Measurements from ENCODE around the gene KIF22.
A peak's percentile ranks its signal among the peaks of the same experiment; 100 is the strongest.

The KIF22 gene

DNA sequence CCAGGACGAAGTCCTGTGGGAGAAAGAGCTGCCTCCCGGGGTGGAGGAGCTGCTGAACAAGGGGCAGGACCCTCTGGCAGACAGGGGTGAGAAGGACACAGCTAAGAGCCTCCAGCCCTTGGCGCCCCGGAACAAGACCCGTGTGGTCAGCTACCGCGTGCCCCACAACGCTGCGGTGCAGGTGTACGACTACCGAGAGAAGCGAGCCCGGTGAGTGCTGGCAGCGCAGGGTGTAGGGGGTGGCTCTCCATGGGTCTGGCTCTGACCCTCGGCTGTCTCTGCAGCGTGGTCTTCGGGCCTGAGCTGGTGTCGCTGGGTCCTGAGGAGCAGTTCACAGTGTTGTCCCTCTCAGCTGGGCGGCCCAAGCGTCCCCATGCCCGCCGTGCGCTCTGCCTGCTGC is 51.1 kb downstream of the KIF22 start:
- H3K9me3 Mint-ChIP-seq = no peaks in the 10 kb centered on the region
- no peak for DNase-seq
- H3K4me3 Mint-ChIP-seq = no peak overlapping the region
- peak overlapping the region; percentile 69 for H3K27ac Mint-ChIP-seq
- H3K36me3 Mint-ChIP-seq = peaks cover 50 to 71% of the 10 kb centered on the region in 2 donors
- ATAC-seq (replicated peaks) = no peak
- no peaks in the 10 kb centered on the region for H3K27me3 Mint-ChIP-seq
- H3K4me1 Mint-ChIP-seq = no peaks in the 10 kb centered on the region

DNA sequence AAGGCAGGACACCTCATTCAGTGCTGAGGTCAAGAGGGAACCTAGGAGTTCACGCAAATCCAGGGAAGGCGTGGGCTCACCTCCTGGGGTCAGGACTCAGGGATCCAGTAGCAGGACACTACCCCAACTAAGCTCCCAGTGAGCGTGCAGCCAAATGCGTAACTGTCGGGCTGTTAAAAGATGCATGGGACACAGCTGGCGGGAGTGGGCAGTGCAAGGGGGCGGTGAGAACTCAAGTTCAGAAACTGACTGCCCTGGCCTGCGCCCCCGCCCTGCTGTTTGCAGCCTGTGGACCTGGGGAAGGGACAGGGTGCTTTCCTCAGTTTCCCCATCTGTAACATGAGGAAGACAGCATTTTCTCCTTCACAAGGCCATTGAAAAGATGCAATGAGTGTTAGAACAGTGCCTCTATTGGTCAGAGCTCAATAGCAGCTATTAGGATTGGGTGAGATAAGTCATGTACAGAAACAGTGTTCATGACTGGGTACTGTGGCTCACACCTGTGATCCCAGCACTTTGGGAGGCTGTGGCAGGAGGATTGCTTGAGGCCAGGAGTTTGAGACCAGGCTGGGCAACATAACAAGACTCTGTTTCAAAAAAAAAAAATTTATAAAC is 52.3 kb downstream of the KIF22 start:
- H3K27me3 Mint-ChIP-seq = no peaks in the 10 kb centered on the region
- no peaks in the 10 kb centered on the region for H3K4me1 Mint-ChIP-seq
- peak overlapping the region; percentile 73 for H3K27ac Mint-ChIP-seq
- ATAC-seq (replicated peaks) (no peak), DNase-seq (no peak)
- H3K4me3 Mint-ChIP-seq = no peak overlapping the region
- peaks cover 46 to 70% of the 10 kb centered on the region in 2 donors for H3K36me3 Mint-ChIP-seq
- no peaks in the 10 kb centered on the region for H3K9me3 Mint-ChIP-seq

DNA sequence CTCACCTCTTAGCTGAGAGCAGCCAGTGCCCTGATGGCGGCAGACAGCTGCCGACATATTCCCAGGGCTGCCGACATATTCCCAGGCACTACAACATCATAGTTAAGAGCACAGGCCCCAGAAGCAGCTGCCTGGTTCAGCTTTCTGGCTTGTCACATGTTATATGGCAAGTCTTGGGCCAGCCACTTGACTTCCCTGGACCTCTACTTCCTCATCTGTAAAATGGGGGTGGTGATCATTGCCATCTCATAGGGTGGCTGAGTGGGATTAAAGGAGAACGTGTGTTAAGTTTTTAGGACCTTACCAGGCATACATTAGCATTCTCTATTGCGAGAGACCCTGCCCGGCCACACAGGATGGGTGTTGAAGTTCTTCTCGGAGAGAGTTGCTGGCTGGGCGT is 53.4 kb downstream of the KIF22 start:
- DNase-seq (no peak), ATAC-seq (replicated peaks) (no peak)
- H3K27ac Mint-ChIP-seq = no peak overlapping the region
- peaks cover 2 to 5% of the 10 kb centered on the region in 2 donors for H3K4me1 Mint-ChIP-seq
- no peaks in the 10 kb centered on the region for H3K9me3 Mint-ChIP-seq
- no peaks in the 10 kb centered on the region for H3K27me3 Mint-ChIP-seq
- peaks cover 52 to 73% of the 10 kb centered on the region in 2 donors for H3K36me3 Mint-ChIP-seq
- H3K4me3 Mint-ChIP-seq = no peak overlapping the region

DNA sequence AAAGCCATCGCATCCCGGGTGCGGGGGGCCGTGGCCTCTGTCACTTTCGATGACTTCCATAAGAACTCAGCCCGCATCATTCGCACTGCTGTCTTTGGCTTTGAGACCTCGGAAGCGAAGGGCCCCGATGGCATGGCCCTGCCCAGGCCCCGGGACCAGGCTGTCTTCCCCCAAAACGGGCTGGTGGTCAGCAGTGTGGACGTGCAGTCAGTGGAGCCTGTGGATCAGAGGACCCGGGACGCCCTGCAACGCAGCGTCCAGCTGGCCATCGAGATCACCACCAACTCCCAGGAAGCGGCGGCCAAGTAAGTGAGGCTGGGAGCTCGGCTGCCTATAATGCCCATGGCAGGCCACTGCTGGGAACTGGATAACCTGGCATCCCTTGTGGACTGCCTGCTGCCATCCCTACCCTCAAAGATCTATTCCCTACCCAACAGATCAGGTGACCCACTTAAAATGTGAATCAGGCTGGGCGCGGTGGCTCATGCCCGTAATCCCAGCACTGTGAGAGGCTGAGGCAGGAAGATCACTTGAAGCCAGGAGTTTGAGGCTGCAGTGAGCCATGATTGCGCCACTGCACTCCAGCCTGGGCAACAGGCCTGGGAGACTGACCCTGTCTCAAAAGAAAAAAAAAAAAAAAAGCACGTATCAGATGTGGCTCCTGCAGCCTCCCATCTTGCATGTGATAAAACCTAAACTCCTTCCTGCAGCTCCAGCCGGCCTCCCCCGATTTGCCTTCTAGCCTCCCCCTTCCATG is 54.2 kb downstream of the KIF22 start:
- H3K27ac Mint-ChIP-seq = no peak overlapping the region
- H3K4me1 Mint-ChIP-seq = peaks cover 2 to 5% of the 10 kb centered on the region in 2 donors
- no peak for DNase-seq
- H3K4me3 Mint-ChIP-seq = no peak overlapping the region
- H3K36me3 Mint-ChIP-seq = peaks cover 51 to 68% of the 10 kb centered on the region in 2 donors
- no peaks in the 10 kb centered on the region for H3K27me3 Mint-ChIP-seq
- no peaks in the 10 kb centered on the region for H3K9me3 Mint-ChIP-seq
- ATAC-seq (replicated peaks) = no peak

DNA sequence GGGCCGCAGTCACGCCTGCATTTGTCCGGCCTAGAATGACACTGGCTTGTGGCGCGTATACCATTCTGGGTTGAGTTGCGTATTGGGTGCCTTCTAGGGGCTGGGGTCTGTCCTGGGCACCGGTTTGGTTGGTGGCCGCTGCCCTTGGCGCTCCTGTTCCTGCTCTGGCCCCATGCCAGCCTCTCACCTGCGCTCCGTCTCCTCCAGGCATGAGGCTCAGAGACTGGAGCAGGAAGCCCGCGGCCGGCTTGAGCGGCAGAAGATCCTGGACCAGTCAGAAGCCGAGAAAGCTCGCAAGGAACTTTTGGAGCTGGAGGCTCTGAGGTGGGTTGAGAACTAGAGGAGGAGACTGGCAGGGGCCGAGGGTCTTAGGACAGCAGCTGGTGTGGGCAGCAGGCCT is 55.1 kb downstream of the KIF22 start:
- peaks cover 4 to 5% of the 10 kb centered on the region in 2 donors for H3K4me1 Mint-ChIP-seq
- H3K9me3 Mint-ChIP-seq = no peaks in the 10 kb centered on the region
- peaks cover 49 to 67% of the 10 kb centered on the region in 2 donors for H3K36me3 Mint-ChIP-seq
- no peak overlapping the region for H3K27ac Mint-ChIP-seq
- H3K27me3 Mint-ChIP-seq = no peaks in the 10 kb centered on the region
- H3K4me3 Mint-ChIP-seq = no peak overlapping the region
- no peak for DNase-seq
- no peak for ATAC-seq (replicated peaks)

DNA sequence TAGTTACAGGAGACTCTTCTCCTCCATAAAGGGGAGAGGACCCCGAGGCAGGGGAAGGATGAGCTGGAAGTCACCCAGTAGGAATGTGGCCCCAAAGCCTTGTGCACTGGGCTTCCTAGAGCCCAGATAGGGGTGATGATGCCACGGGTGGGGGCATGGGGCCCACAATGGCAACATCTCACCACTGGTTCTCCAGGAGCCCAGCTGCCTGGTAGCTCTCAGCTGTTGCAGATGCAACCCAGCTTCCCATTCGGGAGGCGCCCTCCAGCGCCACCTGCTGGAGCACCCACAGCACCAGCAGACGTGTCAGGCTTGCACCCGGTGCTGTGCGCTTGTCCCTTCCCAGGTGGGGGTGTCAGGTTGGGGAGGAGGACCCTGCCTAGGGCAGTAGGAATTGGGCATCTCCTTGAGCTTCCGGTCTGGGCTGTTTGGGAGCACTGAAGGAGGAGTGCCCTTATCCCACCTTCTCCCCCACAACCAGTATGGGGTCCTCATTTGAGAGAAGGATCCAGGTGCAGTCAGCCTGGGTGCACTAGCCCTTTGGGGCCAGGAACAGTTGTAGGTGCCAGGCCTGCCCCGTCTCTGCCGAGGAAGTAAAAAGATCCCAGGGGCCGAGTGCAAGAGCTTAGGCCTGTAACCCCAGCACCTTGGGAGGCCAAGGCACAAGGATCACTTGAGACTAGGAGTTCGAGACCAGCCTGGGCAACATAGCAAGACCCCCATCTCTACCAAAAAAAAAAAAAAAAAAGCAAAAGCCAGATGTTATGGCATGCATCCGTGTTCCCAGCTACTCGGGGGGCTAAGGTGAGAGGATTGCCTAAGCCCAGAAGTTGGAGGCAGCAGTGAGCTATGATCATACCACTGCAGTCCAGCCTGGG is 58.1 kb downstream of the KIF22 start:
- DNase-seq = peak; percentile 50
- Mint-ChIP-seq H3K27ac (peak overlapping the region; percentile 83), H3K36me3 (peaks cover 44 to 51% of the 10 kb centered on the region in 2 donors), H3K9me3 (no peaks in the 10 kb centered on the region), H3K27me3 (no peaks in the 10 kb centered on the region), H3K4me3 (no peak overlapping the region), H3K4me1 (peaks cover 4 to 5% of the 10 kb centered on the region in 2 donors)
- ATAC-seq (replicated peaks) = peak; percentile 87 to 88

DNA sequence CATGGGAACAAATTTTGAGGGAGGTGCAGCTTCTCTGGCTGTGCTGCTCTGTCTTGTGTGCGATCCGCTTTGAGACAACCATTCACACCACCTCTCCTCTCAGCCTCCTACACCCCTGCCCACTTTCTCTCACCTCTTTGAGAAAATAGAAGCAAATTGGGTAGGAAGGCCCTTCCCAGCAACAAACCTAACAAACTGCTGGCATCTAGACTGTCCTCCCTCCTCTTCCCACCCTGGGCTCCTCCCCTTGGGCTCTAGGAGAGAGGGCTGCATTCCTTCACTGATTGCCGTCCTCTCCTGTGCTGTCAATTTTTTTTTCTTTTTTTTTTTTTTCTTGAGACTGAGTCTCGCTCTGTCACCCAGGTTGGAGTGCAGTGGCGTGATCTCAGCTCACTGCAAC is 59.0 kb downstream of the KIF22 start:
- DNase-seq = no peak
- no peak overlapping the region for H3K4me3 Mint-ChIP-seq
- no peaks in the 10 kb centered on the region for H3K9me3 Mint-ChIP-seq
- H3K27me3 Mint-ChIP-seq = no peaks in the 10 kb centered on the region
- peaks cover 4 to 5% of the 10 kb centered on the region in 2 donors for H3K4me1 Mint-ChIP-seq
- H3K36me3 Mint-ChIP-seq = peaks cover 39 to 46% of the 10 kb centered on the region in 2 donors
- no peak for ATAC-seq (replicated peaks)
- no peak overlapping the region for H3K27ac Mint-ChIP-seq

DNA sequence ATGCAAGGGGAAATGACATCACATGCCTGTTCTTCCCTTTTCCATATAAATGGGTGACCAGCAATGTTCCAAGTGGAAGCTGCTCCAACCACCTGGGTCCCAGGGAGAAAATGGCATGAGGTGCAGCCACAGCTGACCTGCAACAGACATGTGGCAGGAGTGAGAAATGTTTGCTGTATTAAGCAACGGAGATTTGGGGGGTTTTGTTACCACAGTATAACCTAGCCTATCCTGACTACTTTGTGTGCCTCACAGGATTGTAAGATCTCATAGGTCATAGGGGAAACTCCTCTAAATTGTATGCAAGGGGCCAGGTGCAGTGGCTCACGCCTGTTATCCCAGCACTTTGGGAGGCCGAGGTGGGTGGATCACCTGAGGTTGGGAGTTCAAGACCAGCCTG is 60.4 kb downstream of the KIF22 start:
- H3K27ac Mint-ChIP-seq = no peak overlapping the region
- peaks cover 4 to 5% of the 10 kb centered on the region in 2 donors for H3K4me1 Mint-ChIP-seq
- no peak for DNase-seq
- H3K27me3 Mint-ChIP-seq = no peaks in the 10 kb centered on the region
- H3K36me3 Mint-ChIP-seq = peaks cover 27 to 33% of the 10 kb centered on the region in 2 donors
- no peak for ATAC-seq (replicated peaks)
- no peak overlapping the region for H3K4me3 Mint-ChIP-seq
- no peaks in the 10 kb centered on the region for H3K9me3 Mint-ChIP-seq

DNA sequence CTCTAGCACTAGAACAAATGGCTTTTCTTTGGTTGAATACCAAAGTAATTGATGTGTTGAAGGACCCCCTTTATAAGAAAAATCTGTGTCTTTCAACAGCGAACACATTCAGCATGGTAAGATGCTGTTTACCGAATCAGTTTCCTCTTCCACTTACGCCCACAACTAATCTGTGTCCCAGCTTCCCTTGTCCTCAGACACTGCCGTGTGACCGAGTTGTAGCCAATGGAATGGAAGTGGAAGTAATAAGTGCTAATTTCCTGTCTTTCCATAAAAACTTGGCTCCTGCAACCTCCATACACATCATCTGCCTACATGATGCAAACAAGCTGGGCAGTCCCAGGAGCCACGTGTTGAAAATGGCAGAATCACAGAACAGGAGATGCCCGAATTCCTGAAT is 62.1 kb downstream of the KIF22 start:
- no peak for ATAC-seq (replicated peaks)
- no peaks in the 10 kb centered on the region for H3K27me3 Mint-ChIP-seq
- DNase-seq = no peak

DNA sequence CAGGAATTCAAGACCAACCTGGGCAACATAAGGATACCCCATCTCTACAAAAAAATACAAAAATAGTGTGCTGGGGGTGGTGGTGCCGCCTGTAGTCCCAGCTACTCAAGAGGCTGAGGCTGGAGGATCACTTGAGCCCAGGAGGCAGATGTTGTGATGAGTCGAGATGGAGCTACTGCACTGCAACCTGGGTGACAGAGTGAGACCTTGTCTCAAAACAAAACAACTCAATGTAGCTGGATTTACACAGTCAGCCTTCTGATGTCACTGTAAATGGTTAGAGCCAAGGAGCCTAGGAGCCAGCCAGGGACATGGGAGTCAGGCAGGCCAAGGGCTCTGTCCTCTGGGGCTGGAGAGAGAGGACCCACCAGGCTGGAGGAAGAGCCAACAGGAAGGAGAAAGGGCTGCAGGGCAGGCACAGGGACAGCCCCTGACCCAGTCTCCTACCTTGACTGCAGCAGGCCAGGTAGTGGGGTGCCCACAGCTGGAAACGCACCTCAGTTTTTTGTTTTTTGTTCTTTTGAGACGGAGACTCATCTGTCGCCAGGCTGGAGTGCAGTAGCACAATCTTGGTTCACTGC is 64.1 kb downstream of the KIF22 start:
- no peaks in the 10 kb centered on the region for H3K9me3 Mint-ChIP-seq
- no peaks in the 10 kb centered on the region for H3K27me3 Mint-ChIP-seq
- ATAC-seq (replicated peaks) (peak in 1 of 2 donors; percentile 18), DNase-seq (no peak)
- H3K4me3 Mint-ChIP-seq = no peak overlapping the region
- H3K27ac Mint-ChIP-seq = peak overlapping the region; percentile 71
- peaks cover 22 to 26% of the 10 kb centered on the region in 2 donors for H3K36me3 Mint-ChIP-seq
- peaks cover 0 to 1% of the 10 kb centered on the region in 2 donors for H3K4me1 Mint-ChIP-seq

More for the DNA sequence above, 62.1 kb downstream of the KIF22 start:
- H3K4me3 Mint-ChIP-seq = no peak overlapping the region
- H3K27ac Mint-ChIP-seq = no peak overlapping the region
- peaks cover 4 to 5% of the 10 kb centered on the region in 2 donors for H3K4me1 Mint-ChIP-seq
- no peaks in the 10 kb centered on the region for H3K9me3 Mint-ChIP-seq
- peaks cover 19 to 25% of the 10 kb centered on the region in 2 donors for H3K36me3 Mint-ChIP-seq

All from stimulated activated naive B cell treated with anti-CD40 and anti-IgM and Interleukin-4, amounts not matched to agents 10 μg/mL and 1 μg/mL and 100 μg/mL, for 72 hours (primary cell).